ENCODE data around the gene TTC6. TPM values are rescaled to one million over a fixed set of nuclear protein-coding genes. Genes with fewer than 3 reads are reported as not detected.

Gene TTC6
- polyA plus RNA-seq, 5 donors, result 9.7 to 18.2 (median 15.0) TPM

- peak; percentile 62 to 68 for DNase-seq
Measured at GRCh38 chr14:37595809-37596621, 586 bp downstream of the TTC6 start.

- no peak for DNase-seq
Measured at GRCh38 chr14:37596790-37597472, 1.5 kb downstream of the TTC6 start.

- peak; percentile 32 for DNase-seq
Measured at GRCh38 chr14:37597538-37597913, 2.1 kb downstream of the TTC6 start.

- DNase-seq, result peak; percentile 24 to 32
Measured at GRCh38 chr14:37597914-37598746, 2.7 kb downstream of the TTC6 start.

GRCh38 chr14:37598747-37599506 lies 3.5 kb downstream of the TTC6 start:
- no peak for DNase-seq

- DNase-seq, result peak; percentile 24 to 32
Measured at GRCh38 chr14:37599507-37600368, 4.3 kb downstream of the TTC6 start.

GRCh38 chr14:37600880-37601741 lies 5.7 kb downstream of the TTC6 start:
- DNase-seq, result no peak

- no peak for DNase-seq
Measured at GRCh38 chr14:37601865-37602264, 6.4 kb downstream of the TTC6 start.

GRCh38 chr14:37602605-37603453 lies 7.4 kb downstream of the TTC6 start:
- no peak for DNase-seq

- DNase-seq, result no peak
Measured at GRCh38 chr14:37603688-37604251, 8.3 kb downstream of the TTC6 start.

- DNase-seq, result no peak
Measured at GRCh38 chr14:37606678-37607077, 11.2 kb downstream of the TTC6 start.

GRCh38 chr14:37608649-37609048 lies 13.2 kb downstream of the TTC6 start:
- no peak for DNase-seq

- no peak for DNase-seq
Measured at GRCh38 chr14:37610945-37611523, 15.6 kb downstream of the TTC6 start.

- no peak for DNase-seq
Measured at GRCh38 chr14:37615582-37616289, 20.3 kb downstream of the TTC6 start.

- no peak for DNase-seq
Measured at GRCh38 chr14:37616853-37617252, 21.4 kb downstream of the TTC6 start.

GRCh38 chr14:37617864-37618365 lies 22.5 kb downstream of the TTC6 start:
- no peak for DNase-seq

GRCh38 chr14:37618498-37619028 lies 23.1 kb downstream of the TTC6 start:
- DNase-seq, result no peak
